ELF-1 (cell line): ENCODE results near the gene ZBTB17.

Source experiments
- DNase-seq: peaks from one replicate; pipeline ENCODE4 v3.0.0-alpha.2; 2016; ENCODE audit warnings: low read depth, low spot score

Gene ZBTB17

DNA sequence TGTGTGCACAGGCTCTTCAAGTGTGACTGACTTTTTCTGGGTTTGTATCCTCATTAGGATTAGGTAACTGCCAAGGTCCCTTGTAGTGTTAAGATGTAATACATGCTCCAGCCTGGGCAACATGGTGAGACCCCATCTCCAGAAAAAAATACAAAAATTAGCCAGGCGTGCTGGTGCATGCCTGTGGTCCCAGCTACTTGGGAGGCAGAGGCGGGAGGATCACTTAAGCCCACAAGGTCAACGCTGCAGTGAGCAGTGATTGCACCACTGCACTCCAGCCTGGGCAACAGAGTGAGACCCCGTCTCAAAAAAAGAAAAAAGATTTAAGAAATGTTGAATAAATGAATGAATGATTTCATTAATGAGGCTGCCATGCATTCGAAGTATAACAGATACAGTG, 15.1 kb downstream of the ZBTB17 start:
- DNase-seq: no peak

DNA sequence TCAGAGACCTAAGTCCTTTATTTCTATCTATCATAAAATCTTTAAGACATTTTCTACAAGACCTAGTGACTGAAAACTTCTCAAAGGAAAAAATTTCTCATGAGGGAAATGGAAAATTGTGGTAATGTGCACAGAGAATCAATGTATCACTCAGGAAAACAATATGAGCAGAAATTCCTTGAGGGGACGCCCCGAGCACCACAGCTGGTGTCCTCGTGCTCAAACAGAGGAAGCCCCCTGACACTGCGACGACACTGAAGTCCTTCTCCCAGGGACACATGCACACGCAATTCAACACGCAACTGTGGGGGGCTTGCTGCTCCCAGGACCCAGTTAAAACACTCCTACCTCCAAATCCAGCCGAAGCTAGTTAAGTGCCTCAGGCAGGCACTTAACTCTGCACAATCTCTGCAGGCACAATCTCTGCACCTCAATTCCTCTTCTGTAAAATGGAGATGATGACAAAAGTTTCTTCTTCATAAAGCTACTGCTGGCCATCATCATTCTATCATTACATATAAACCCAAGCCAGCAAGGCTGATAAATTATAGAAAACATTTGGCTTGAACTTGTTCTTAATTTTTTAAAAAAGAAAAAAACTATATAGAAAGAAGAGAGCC, 16.0 kb downstream of the ZBTB17 start:
- DNase-seq: no peak

DNA sequence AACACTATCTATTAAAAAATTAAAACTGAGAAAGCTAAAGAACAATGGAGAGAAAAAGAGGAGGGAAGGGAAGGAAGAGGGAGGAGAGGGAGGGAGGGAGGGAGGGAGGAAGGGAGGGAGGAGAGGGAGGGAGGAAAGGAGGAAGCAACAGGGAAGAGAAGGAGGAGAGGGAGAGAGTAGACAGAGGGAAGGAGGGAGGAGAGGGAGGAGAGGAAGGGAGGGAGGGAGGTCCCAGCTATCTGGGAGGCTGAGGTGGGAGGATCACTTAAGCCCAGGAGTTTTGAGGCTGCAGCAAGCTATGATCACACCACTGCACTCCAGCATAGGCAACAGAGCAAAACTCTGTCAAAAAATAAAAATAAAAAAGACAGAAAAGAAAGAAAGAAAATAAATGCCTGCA, 16.5 kb downstream of the ZBTB17 start:
- DNase-seq: no peak

DNA sequence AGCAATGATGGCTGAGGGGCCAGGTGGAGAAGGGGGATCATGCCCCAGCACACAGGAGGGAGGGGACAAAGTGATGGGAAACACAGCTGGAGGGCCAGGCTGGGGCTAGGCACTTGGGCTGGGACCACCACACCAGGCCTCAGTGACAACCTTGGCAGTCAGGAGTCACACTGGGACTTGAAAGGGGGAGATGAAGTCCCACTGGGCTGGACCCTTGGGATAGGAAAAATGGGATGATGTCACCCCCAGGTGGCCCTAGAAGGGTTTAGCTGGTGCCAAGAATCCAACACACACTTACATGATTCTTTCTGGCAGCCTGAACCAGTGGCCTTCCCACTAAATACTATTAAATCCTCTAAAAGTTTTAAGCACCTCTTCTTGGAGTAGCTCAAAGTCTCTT, 17.1 kb downstream of the ZBTB17 start:
- DNase-seq: no peak

DNA sequence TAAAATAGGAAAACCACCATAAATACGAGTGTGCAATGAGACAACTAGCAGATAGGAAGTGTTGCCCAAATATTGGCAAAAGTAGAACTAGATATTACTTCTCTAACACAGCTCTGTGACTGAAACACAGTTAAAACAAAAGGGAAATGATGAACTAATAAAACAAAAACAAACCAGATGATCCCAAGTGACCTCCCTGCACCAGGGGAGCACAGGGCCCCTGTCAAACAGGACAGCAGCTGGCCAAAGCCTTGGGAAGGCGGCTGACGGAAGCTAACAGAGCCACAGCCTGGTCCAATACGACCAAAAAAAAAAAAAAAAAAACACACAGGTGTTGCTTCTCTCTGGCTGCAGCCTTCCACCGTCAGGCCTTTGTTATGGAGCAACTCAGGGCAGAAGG, 17.8 kb downstream of the ZBTB17 start:
- DNase-seq: no peak

DNA sequence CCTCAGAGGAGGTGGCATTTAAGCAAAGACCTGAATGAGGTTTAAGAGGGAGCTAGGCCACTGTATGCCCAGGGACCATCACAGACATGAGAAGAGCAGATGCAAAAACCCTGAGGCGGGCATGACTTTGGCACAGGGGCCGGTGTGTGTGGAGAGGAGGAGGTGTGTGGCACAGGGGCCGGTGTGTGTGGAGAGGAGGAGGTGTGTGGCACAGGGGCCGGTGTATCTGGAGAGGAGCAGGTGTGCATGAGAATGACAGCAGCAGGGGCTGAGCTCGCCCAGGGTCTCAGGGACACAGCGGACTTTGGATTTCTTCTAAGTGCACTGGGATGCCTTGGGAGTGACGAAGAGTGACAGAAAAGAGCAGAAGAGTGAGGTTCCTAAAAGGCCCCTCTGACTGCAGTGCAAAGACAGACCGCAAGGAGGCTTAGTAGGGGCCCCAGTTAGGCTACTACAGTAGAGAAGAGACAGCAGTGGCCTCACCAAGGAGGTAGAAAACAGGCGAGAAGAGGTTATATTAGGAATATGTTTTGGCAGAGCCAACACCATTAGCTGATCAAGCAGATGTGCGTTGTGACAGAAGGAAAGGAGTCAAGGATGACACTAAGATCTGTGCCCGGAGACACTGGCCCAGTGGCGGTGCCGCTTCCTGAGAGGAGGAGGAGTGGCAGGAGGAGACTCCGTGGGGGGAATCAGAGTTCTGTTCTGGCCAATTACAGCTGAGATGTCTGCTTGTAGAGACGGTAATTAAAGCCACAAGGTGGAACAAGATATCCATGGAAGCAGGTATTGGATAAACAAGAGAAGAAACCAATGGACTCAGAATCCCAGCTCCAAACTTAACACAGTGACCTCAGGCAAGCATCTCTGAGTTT, 18.4 kb downstream of the ZBTB17 start:
- DNase-seq: peak; percentile 80

DNA sequence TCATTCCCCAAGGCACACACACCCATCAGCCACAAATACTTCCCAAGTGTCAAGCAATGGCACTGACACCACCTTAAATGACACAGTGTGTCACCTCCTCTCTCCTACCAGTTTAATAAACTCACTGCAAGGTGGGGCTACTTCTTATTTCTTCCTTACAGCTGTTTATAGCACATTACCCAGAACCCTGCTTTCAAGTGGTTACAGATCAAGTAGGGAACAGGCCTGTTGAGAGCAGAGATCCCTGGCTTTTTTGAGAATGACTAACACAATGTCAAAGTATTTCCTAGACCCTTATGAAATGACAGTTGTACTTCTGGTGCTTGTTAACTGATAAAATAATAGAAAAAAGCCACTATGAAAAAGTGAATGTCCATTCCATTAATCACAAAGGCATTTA, 19.8 kb downstream of the ZBTB17 start:
- no peak for DNase-seq

DNA sequence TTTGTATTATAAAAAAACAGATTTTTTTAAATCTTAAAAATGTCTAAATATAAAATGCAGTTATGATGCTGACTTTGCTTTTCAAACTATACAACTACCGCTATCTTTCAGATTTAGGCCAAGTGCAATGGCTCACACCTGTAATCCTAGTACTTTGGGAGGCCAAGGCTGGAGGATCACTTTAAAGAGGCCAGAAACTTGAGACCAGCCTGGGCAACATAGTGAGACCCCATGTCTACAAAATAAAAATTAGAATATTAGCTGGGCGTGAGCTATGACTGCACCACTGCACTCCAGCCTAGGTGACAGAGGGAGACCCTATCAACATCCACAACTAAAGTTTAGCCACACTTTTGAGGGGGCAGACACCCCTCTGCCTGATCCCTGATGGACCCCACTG, 20.3 kb downstream of the ZBTB17 start:
- DNase-seq: no peak

DNA sequence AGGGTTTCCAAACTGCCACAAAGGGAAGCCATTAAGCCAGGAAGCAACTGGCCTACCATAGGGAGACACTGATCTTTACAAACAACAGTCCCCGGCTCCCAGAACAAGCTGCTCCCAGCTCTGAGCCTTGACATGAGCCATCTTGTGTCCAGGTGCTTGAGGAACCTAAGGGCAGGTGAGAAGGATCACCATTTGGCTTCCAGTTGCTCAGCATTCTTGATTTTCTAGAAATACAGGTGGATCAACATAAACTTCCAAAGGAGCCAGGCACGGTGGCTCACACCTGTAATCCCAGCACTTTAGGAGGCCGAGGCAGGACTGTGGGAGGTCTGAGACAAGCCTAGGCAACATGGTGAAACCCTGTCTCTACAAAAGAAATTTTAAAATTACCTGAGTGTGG, 21.6 kb downstream of the ZBTB17 start:
- DNase-seq: no peak

DNA sequence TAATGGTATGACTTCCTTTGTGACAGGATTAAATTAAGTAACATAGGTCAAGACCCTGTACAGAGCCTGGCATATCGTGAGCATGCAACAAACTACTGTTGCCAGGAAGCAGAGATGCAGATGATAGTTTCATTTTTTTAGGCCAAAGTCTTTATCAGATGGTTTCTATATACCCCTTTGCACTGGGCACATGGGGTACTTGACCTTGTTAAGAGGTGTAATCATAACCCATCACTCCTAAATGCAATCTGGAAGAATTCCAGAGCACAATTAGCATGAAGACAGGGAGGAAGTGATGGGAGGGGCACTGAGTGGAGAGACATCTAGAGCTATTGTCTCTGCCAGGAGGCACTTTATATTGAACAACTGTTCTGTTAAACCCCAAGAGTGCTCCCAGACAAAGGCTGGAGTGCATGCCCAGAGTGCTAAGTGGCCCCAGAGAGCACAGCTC, 22.1 kb downstream of the ZBTB17 start:
- DNase-seq: no peak

DNA sequence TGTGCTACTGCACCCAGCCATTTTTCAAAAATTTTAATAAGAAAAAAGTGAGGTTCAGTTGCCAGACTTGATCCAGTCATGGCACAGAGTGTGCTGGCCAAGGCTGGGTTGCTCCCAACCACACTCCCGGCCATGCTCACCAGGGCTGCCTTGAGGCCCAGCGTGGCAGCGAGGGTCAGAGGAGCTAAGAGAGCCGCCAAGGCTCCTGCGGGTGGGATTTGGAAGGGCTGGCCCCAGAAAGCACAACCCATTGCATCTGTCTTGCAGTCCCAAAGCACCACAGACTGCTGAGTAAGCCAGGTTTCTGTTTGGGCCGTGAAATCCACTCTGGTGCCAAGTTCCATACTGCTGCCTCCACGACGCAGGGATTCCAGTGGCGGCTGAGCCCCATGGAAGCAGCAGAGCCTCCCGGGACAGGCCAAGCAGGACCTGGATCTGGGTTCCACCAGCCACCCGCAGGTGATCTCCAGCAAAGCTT, 22.6 kb downstream of the ZBTB17 start:
- no peak for DNase-seq

DNA sequence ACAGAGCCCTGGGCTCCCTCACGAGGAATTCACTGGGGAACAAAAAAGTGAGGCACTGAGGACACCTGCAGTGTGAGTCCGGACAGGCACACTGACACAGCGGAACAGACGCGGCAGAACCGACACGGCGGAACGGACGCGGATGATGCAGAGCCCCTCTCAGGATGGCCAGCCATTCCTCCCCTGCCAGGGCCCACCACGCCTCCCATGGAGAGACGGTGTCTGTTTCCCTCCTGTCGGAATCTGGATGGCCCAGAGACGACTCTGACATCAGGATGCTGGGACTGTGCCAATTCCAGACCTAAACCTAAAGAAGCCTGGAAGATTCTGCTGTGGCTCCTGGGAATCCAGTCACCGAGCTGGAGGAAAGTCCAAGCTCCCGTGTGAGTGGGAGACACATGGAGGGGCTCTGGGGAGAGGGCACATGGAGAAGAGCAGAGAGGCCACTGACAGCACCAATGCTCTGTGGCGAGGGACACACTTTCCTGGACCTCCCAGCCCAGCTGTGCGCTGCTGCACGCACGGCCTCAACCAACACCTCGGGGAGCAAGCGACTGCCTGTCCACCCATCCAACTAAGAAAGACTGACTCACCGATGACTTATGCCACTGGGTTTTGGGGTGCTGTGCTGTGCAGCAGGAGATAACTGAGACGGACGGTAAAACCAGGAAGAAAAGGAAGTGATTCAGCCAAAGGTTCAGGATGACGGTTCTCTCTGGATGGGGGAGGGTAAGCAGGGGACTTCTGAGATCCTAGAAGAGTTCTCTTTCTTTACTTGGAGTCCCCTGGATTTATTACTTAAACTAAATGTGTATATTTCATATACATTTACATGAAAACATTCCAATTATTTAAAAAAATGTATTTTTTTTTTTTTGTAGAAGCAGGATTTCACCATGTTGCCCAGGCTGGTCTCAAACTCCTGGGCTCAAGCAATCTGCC, 23.3 kb downstream of the ZBTB17 start:
- DNase-seq: peak; percentile 46

DNA sequence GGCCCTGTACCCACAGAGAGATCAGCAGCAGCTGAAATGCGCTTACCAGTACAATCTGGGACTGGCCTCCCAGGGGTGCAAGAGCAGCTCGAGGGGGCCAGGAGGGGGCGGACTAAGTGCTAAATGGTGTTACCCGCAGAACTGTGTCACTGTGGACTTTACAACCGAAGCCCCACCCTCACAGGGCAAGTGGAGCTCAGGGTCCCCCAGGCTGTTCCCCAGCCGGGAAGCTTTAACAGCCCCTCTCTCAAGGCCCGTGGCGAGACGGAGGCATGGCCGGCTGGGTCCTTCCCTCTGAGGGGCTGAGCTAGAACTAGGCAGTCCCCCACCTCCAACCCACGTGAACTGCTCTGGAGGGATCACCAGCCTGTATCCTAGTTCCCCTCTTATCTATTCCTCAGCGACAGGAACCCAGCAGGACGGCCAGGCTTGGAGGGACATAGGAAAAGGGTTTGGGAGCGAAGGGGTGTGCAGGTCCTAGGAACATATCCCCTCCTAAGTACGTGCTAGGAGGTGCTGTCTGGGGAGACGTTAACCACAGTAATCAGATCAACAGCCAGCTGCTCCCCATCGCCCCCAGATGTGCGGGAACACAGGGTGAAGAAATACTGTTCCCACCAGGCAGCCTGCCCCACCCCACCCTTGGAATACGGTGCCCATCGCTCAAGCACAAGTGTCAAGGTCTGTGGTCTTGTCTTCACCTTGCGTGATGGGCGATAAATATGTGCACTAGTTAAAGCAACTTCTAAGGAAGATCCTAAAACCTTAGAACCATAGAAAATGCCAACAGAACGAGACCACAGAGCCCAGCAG, 24.4 kb downstream of the ZBTB17 start:
- no peak for DNase-seq

DNA sequence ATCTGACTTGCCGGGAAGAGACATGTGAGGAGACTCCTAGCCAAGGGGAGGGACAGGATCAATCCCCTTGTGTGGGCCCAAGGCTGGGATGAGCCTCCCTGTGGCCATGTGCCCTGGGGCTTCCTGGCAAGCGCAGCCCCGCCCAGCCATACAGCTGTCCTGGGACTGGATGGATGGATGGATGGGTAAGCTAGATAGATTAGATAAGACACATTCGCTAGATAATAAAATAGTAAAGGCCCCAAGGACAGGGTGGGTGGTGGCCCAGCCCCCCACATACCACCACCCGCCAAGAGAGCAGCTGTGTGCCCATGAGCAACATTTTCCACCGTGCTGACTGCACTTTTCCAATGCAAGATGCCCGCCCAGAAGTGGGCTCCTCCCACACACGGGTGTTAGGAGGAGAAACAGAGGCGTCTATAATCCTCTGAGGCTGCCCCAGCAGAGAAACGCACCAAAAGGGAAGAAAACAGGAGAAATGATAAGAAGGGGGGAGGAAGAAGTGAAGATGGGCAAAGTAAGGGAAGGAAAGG, 25.1 kb downstream of the ZBTB17 start:
- DNase-seq: peak; percentile 75

DNA sequence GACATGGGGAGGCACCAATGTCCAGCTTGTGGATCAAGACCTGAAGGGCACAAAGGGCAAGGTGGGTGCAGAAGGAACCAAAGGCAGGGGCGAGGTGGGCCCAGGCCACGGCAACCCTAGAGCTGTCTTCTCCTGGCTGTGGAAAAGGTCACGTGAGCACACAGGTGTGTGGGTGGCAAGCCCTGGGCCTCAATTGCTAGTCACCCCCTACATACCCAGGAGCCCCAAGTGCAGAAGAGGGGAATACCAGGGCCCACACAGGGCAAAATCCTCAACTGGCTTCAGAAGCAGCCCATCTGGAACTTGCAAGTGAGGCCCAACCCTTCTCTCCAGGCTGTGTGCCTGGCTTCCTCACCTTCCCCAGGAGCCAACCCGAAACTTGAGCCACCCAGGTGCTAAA, 25.6 kb downstream of the ZBTB17 start:
- DNase-seq: no peak

DNA sequence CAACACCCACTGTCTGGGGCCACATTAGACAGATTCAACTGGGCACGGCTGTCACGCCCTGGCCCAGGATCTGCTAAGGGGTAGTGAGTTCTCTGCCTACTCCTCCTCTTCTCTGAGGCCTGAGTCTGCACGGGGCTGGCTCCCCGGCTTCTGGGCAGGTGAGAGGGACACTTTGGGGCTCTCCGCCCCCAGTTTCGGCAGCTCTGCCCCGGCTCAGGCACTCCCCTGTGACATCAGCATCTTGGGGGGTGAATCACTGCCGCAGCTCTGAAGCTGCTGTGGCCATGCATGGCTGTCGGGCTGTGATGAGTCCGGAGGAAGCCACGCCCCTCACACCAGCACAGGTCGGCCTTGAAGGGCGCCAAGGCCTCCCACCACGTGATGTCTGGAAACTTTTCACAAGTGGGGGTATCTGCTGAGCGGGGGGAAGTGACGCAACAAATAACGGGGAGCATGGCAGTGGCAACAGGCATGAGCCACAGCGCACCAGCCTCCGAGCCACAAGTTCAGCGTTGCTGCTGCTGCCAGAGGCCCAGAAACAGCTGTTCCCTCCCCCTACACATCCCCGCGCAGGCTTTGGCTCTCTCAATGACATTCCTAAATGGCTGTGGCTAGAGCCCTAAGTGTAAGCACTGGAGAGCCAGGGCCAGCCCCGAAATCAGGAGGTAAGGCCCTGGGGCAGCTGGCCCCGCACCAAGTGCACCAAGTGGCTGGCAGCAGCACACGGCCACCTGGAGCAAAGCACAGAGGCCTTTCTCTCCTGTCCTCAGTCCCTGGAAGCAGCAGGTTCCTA, 26.3 kb downstream of the ZBTB17 start:
- peak; percentile 88 for DNase-seq

DNA sequence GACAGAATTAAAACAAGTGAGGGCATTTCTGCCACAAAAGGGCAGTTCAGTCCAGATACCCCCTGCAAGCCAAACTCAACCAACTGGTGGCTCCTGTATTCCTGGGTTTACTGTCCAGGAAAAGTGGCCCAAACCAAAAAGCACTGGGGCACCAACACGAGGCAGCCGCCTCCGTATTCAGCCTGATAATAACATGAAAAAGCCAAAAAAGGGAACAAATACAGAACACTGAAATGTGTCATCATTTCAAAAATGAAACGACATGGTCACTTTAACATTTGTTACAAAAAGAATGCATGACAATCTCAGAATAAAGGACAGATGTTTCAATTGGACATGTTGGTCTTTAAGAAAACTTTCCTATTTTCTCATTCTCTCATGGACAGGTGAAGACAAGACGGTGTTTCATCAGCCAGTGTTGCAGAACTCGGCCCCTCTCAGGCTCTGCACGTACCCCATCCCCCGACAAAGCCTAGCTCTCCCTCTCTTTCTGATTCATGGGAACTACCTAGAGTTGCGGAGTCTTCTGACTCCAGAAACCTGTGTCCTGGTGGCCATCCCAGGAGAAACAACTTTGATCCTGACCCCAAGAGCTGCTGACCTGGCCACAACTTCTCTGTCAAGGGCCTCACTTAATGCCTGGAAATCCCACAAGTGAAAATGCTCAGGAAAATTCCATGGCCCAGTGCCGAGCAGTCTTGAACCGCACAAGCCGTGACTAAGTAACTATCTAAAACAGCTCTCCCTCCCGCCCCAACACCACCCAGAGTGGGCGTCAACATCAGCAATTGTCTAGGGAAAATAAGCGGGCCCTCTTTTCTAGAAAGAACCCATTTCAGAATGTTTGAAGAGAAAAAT, 27.1 kb downstream of the ZBTB17 start:
- DNase-seq: no peak

DNA sequence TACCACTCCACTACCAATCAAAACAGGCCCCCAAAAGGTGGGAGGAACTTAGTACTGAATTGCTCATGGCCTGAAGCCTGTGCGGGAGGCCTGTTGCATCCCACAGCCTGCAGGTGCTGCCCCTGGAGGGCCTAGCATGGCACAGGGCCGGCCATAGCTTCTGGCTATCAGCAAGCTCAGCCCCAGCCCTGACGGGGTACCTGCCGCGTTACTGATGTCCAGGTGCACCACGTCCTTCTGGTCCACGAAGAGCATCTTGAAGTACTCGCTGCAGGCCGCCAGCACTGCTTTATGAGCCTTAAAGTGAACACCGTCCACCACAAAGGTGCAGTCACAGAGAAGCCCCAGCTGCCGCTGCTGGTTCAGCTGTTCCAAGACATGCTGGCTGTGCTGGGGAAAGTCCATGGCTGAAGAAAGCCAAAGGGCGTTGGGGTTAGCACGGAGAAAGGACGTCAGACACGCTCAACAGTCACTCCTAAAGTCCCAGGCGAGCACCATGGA, 27.8 kb downstream of the ZBTB17 start:
- DNase-seq: no peak
